HepG2 (cell line): Measurements from ENCODE around the gene TMEM80. TPM values are rescaled to one million over a fixed set of nuclear protein-coding genes. Genes with fewer than 3 reads are reported as not detected.
A peak's percentile ranks its signal among the peaks of the same experiment; 100 is the strongest.

ENCODE experiments used
- ATAC-seq: fragments of 200-7000 bp; cut with Tn5 transposase; 3 replicates; pipeline ENCODE4 v1.9.1; 2020; ENCODE audit warnings: mild to moderate bottlenecking, moderate library complexity
- BruUV-seq: library from RNA; stranded (reverse); fragments of 400-500 nt; replicated peaks from 2 replicates; lab custom pipeline; 2021; lab: Mats Ljungman, UMichigan
- CTCF ChIA-PET: fragments of 300-600 bp; formaldehyde crosslinking; extraction: SDS; loops from one replicate; lab custom pipeline; 2021; ENCODE audit warnings: low total read pairs, inconsistent platforms, low intra/inter-chr PET ratio; lab: Yijun Ruan, JAX
- POLR2A ChIA-PET: fragments of 350-600 bp; sonication (Branson Sonifier 250); formaldehyde crosslinking; loops from one replicate; lab custom pipeline; 2020; ENCODE audit warnings: antibody characterized with exemption, inconsistent platforms; lab: Yijun Ruan, JAX
- DNase-seq: peaks from one replicate; pipeline ENCODE4 v3.0.0-alpha.2; 2015; ENCODE audit warnings: low spot score
- FAIRE-seq: peaks from 3 replicates; lab custom pipeline; 2011; peaks lifted over from hg19 to GRCh38; lab: Jason Lieb, UNC
- H2AFZ ChIP-seq: one replicate; pipeline ENCODE4 v1.6.1; 2011; ENCODE audit warnings: low read length, inconsistent platforms
- H3K27ac ChIP-seq: fragments of 300-600 bp; 3 replicates; pipeline ENCODE4 v1.8.0; 2011; ENCODE audit warnings: mixed run types, mild to moderate bottlenecking, mixed read lengths, low read length, inconsistent platforms; ENCODE audit not compliant: insufficient read depth; ENCODE audit errors: extremely low read length
- H3K27me3 ChIP-seq, 2 experiments: fragments of 200-600 bp in 1 of 2; 2 replicates in 1 of 2; 3 replicates in 1 of 2; pipeline versions ENCODE4 v1.6.0 to v1.8.0; 2011; ENCODE audit warnings: low read length in 2 of 2, mild to moderate bottlenecking in 2 of 2, moderate library complexity in 2 of 2, inconsistent platforms in 1 of 2; ENCODE audit not compliant: insufficient read depth in 2 of 2, control insufficient read depth in 1 of 2
- H3K36me3 ChIP-seq, 2 experiments: fragments of 200-600 bp in 1 of 2; replicated peaks in 1 of 2; 2 replicates in 1 of 2; 3 replicates in 1 of 2; pipeline versions ENCODE4 v1.5.1 to v1.8.0; 2011; ENCODE audit warnings: low read length in 2 of 2, inconsistent platforms in 1 of 2; ENCODE audit not compliant: insufficient read depth in 2 of 2, control insufficient read depth in 1 of 2
- H3K4me1 ChIP-seq: 2 replicates; pipeline ENCODE4 v1.5.1; 2012; ENCODE audit warnings: low read length, inconsistent platforms; ENCODE audit not compliant: insufficient read depth
- H3K4me2 ChIP-seq: 2 replicates; pipeline ENCODE4 v1.6.0; 2011; ENCODE audit warnings: low read depth, low read length, inconsistent platforms
- H3K4me3 ChIP-seq, 3 experiments: fragments of 200-600 bp in 1 of 3; sonication (generic), shearing (Covaris generic) in 1 of 3; replicated peaks in 1 of 3; 2 replicates each; pipeline ENCODE4 v1.5.1; 2011 to 2016; ENCODE audit warnings: low read length in 3 of 3, inconsistent platforms in 2 of 3, low read depth in 2 of 3, mild to moderate bottlenecking in 2 of 3, control low read depth in 1 of 3, mixed read lengths in 1 of 3; ENCODE audit not compliant: insufficient read depth in 1 of 3
- H3K79me2 ChIP-seq: one replicate; pipeline ENCODE4 v1.6.1; 2011; ENCODE audit warnings: low read length, inconsistent platforms; ENCODE audit not compliant: insufficient read depth
- H3K9ac ChIP-seq: 2 replicates; pipeline ENCODE4 v1.6.0; 2011; ENCODE audit warnings: mild to moderate bottlenecking, low read depth, low read length, inconsistent platforms; ENCODE audit not compliant: insufficient read depth
- H3K9me3 ChIP-seq: 2 replicates; pipeline ENCODE4 v1.5.1; 2012; ENCODE audit warnings: mild to moderate bottlenecking, low read length
- H4K20me1 ChIP-seq: 2 replicates; pipeline ENCODE4 v1.6.0; 2011; ENCODE audit warnings: inconsistent platforms, mild to moderate bottlenecking, low read length, moderate library complexity; ENCODE audit not compliant: insufficient read depth
- AGO2 ChIP-seq: fragments of 200-400 bp; formaldehyde crosslinking; optimal IDR thresholded peaks from 2 replicates; pipeline ENCODE3; 2017; ENCODE audit warnings: mild to moderate bottlenecking, low read depth, low read length, moderate library complexity
- HNRNPK ChIP-seq: fragments of 200-400 bp; formaldehyde crosslinking; IDR thresholded peaks from 2 replicates; pipeline ENCODE4 v1.6.1; 2018; ENCODE audit warnings: low read length, low read depth, moderate library complexity, mild to moderate bottlenecking; ENCODE audit not compliant: poor library complexity, severe bottlenecking
- RBFOX2 ChIP-seq: fragments of 200-400 bp; formaldehyde crosslinking; IDR thresholded peaks from 2 replicates; pipeline ENCODE4 v1.6.1; 2017; ENCODE audit warnings: low read depth, mild to moderate bottlenecking, low read length
- RBM22 ChIP-seq: fragments of 200-400 bp; formaldehyde crosslinking; optimal IDR thresholded peaks from 2 replicates; pipeline ENCODE3; 2017; ENCODE audit warnings: mild to moderate bottlenecking, low read length, moderate library complexity
- ZBTB38 ChIP-seq: sonication (generic); formaldehyde crosslinking; IDR thresholded peaks from 2 replicates; pipeline ENCODE4 v1.5.1; 2020; ENCODE audit warnings: mild to moderate bottlenecking, missing genetic modification reagents
- ZNF160 ChIP-seq: sonication (generic); formaldehyde crosslinking; IDR thresholded peaks from 2 replicates; pipeline ENCODE4 v1.8.0; 2022; ENCODE audit warnings: mild to moderate bottlenecking, inconsistent platforms, missing genetic modification reagents
- ZNF768 ChIP-seq: sonication (generic); formaldehyde crosslinking; IDR thresholded peaks from 2 replicates; pipeline ENCODE4 v1.4.0; 2020; ENCODE audit warnings: missing genetic modification reagents
- ZNF788 ChIP-seq: sonication (generic); formaldehyde crosslinking; IDR thresholded peaks from 2 replicates; pipeline ENCODE4 v1.5.0; 2020; ENCODE audit warnings: mild to moderate bottlenecking, missing genetic modification reagents, borderline replicate concordance
- WGBS: methylation state at CpG from one replicate; pipeline ENCODE4 v1.1.6; 2017; ENCODE audit warnings: low lambda C conversion rate; 5-methylcytosine and 5-hydroxymethylcytosine counted together
- in situ Hi-C: cut with HindIII; loops from 2 replicates; pipeline ENCODE4 v1.10.0; 2017; ENCODE audit warnings: low pct_unique_long_range_greater_than_20kb; ENCODE audit not compliant: extremely low pct_ligation_motif_present
- intact Hi-C: fragments of 100-400 bp; cut with micrococcal nuclease; formaldehyde crosslinking; loops from one replicate; pipeline ENCODE4 v1.10.0; 2022; ENCODE audit not compliant: unreplicated experiment
- polyA plus RNA-seq, 8 experiments: library from polyadenylated mRNA; depleted of rRNA in 3 of 8; stranded (reverse) in 7 of 8; unstranded in 1 of 8; fragments of >200 nt; fragmentation: Illumina TruSeq in 4 of 8; extraction: Trizol in 4 of 8; gene quantifications; 2 replicates each; pipeline versions ENCODE4 v1.2.1 to v1.2.3, GENCODE V29; 2011 to 2016; ENCODE audit warnings: low read depth in 4 of 8, missing spikeins in 1 of 8, mixed read lengths in 1 of 8; ENCODE audit not compliant: insufficient read depth in 1 of 8
- total RNA-seq, 5 experiments: library from RNA; depleted of rRNA; stranded (reverse); fragments of >200 nt; fragmentation: Illumina TruSeq; extraction: Trizol; gene quantifications; 2 replicates each; pipeline ENCODE4 v1.2.3, GENCODE V29; 2016; ENCODE audit warnings: low read depth in 1 of 5
- TF ChIP-seq, protein P1 (sequence below), 2 experiments: sonication (generic) in 1 of 2; formaldehyde crosslinking in 1 of 2; IDR thresholded peaks; 2 replicates each; pipeline versions ENCODE4 v1.6.1 to v1.9.0; 2014 to 2022; ENCODE audit warnings: antibody characterized with exemption in 1 of 2, borderline replicate concordance in 1 of 2, inconsistent platforms in 1 of 2, low read depth in 1 of 2, missing genetic modification reagents in 1 of 2

Gene TMEM80
- total and polyA plus RNA-seq, 2 of the 13 experiments (the other 11 are each of a cell fraction or from before 2014, with no cell fraction given) = 5.6 to 17.1 TPM

DNA sequence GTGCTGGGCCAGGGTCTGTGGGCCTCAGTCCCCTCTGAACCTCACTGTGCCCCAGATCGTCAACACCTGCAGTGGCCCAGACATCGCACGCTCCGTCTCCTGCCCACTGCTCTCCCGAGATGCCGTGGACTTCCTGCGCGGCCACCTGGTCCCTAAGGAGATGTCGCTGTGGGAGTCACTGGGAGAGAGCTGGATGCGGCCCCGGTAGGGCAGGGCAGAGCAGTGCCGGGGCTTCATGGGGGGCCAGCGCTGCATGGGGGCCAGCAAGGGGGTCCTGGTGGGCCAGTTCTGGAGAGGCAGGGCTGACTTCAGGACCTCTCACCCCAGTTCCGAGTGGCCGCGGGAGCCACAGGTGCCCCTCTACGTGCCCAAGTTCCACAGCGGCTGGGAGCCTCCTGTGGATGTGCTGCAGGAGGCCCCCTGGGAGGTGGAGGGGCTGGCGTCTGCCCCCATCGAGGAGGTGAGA is 26.8 kb downstream of the TMEM80 start:
- no TSS peak for BruUV-seq
- CTCF ChIA-PET = interaction anchor here (1.5 to 1.9 kb wide), 2 partner anchors 26 to 60 kb away, joined by 7 to 13 read pairs; partner anchors contain the start of gene TMEM80
- H4K20me1 ChIP-seq = peaks cover 12% of the 10 kb centered on the region; the same call in 1 of the 2 replicates
- no peak; the same call in 2 of the 3 replicates for ATAC-seq
- H3K9me3 ChIP-seq = no peaks in the 10 kb centered on the region
- DNase-seq = no peak
- TF ChIP-seq AGO2 (peak; percentile 90), RBFOX2 (peak; percentile 64; the same call in 1 of the 2 replicates), ZNF768 (CRISPR knock-in tag) (peak; percentile 24; the same call in 1 of the 2 replicates), HNRNPK (peak; percentile 24), ZNF160 (CRISPR knock-in tag) (no peak), ZBTB38 (peak; percentile 63), ZNF788 (CRISPR knock-in tag) (no peak), RBM22 (peak; percentile 89)
- TF ChIP-seq, protein P1, sequence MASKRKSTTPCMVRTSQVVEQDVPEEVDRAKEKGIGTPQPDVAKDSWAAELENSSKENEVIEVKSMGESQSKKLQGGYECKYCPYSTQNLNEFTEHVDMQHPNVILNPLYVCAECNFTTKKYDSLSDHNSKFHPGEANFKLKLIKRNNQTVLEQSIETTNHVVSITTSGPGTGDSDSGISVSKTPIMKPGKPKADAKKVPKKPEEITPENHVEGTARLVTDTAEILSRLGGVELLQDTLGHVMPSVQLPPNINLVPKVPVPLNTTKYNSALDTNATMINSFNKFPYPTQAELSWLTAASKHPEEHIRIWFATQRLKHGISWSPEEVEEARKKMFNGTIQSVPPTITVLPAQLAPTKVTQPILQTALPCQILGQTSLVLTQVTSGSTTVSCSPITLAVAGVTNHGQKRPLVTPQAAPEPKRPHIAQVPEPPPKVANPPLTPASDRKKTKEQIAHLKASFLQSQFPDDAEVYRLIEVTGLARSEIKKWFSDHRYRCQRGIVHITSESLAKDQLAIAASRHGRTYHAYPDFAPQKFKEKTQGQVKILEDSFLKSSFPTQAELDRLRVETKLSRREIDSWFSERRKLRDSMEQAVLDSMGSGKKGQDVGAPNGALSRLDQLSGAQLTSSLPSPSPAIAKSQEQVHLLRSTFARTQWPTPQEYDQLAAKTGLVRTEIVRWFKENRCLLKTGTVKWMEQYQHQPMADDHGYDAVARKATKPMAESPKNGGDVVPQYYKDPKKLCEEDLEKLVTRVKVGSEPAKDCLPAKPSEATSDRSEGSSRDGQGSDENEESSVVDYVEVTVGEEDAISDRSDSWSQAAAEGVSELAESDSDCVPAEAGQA (IDR thresholded peaks at IDR 0.05; ENCODE audit: low read depth) = no peak
- TF ChIP-seq, protein P1 (CRISPR knock-in tag; IDR thresholded peaks at IDR 0.05; ENCODE audit: borderline replicate concordance) = no peak
- H3K27ac ChIP-seq = no peak overlapping the region
- H3K4me2 ChIP-seq = no peak overlapping the region
- 0 out of 2 replicates have a peak, but pooled peaks cover 10% of the 10 kb centered on the region for H3K4me1 ChIP-seq
- peaks cover under 1% of the 10 kb centered on the region for H3K79me2 ChIP-seq
- POLR2A ChIA-PET = interaction anchor here (1.1 to 12.6 kb wide), 6 partner anchors 9 to 26 kb away, joined by 3 to 203 read pairs (median 8); partner anchors contain the start of genes DEAF1, EPS8L2, TALDO1 and TMEM80
- WGBS = 94% methylated on average over 14 of the region's 20 CpGs
- no peak overlapping the region for H3K9ac ChIP-seq
- H3K27me3 ChIP-seq = no peaks in the 10 kb centered on the region
- intact Hi-C loops = no loop called here
- in situ Hi-C loops = no loop called here
- no peak for FAIRE-seq
- H2AFZ ChIP-seq = no peak overlapping the region
- H3K4me3 ChIP-seq = no peak overlapping the region
- peaks cover 25 to 53% of the 10 kb centered on the region in 2 experiments for H3K36me3 ChIP-seq
